ENCODE measurements around the gene PLA2G12B. TPM values are rescaled to one million over a fixed set of nuclear protein-coding genes. Genes with fewer than 3 reads are reported as not detected.
A peak's percentile ranks its signal among the peaks of the same experiment; 100 is the strongest.

PLA2G12B gene
- total and polyA plus RNA-seq, 2 of the 8 experiments (the other 6 are each of a cell fraction or from before 2014, with no cell fraction given), result not detected

- Histone ChIP-seq H3K23ac (ENCODE audit: insufficient read length) (no peak overlapping the region), H2BK12ac (ENCODE audit: low read depth, low read length) (0 out of 2 replicates have a peak overlapping the region, but pooled peaks have one; percentile 2), H3K4ac (replicated peaks; ENCODE audit: insufficient read length, low read depth, low read length) (no peak overlapping the region), H3K79me2 (ENCODE audit: control insufficient read depth in 1 of 2, insufficient read depth in 2 of 2, low read length in 2 of 2) (no peaks in the 10 kb centered on the region), H3K9me3 (ENCODE audit: insufficient read depth in 2 of 2, low read depth in 1 of 2, low read length in 1 of 2) (0 out of 4 replicates have a peak, but pooled peaks cover 0 to 13% of the 10 kb centered on the region in 2 experiments), H4K91ac (replicated peaks; ENCODE audit: insufficient read length, low read length) (no peak overlapping the region), H4K8ac (ENCODE audit: extremely low read depth, insufficient read depth, low read length) (no peak overlapping the region), H4K5ac (ENCODE audit: insufficient read length, low read depth, low read length) (no peak overlapping the region), H2BK120ac (replicated peaks; ENCODE audit: low read depth, low read length) (no peak overlapping the region), H3K4me3 (ENCODE audit: extremely low read depth in 1 of 4, insufficient read depth in 2 of 4, low read depth in 3 of 4, low read length in 4 of 4) (no peak overlapping the region), H3K4me1 (replicated peaks in 1 of 4; ENCODE audit: control insufficient read depth in 3 of 4, insufficient read depth in 4 of 4, low read length in 3 of 4) (no peaks in the 10 kb centered on the region), H2BK5ac (ENCODE audit: low read depth, low read length) (no peak overlapping the region), H3K23me2 (ENCODE audit: low read depth, low read length) (peaks cover 3% of the 10 kb centered on the region; the same call in 1 of the 2 replicates), H3K14ac (ENCODE audit: insufficient read length) (no peak overlapping the region), H2BK20ac (ENCODE audit: low read length) (no peak overlapping the region), H2AK5ac (ENCODE audit: low read depth, low read length) (no peak overlapping the region), H4K20me1 (replicated peaks in 1 of 2; ENCODE audit: control insufficient read depth in 1 of 2, insufficient read depth in 2 of 2, low read length in 2 of 2) (no peaks in the 10 kb centered on the region), H2BK15ac (ENCODE audit: low read length) (no peak overlapping the region), H3K27me3 (replicated peaks in 1 of 4; ENCODE audit: control insufficient read depth in 3 of 4, extremely low read depth in 1 of 4, insufficient read depth in 3 of 4, low read length in 3 of 4) (no peaks in the 10 kb centered on the region), H3K18ac (ENCODE audit: extremely low read depth, low read length) (no peak overlapping the region), H3K79me1 (ENCODE audit: low read depth, low read length) (no peaks in the 10 kb centered on the region), H3K36me3 (ENCODE audit: control insufficient read depth in 2 of 4, insufficient read depth in 4 of 4, low read length in 3 of 4) (peaks cover 0 to 2% (median under 1%) of the 10 kb centered on the region in 4 experiments; a peak in 1 of 8 replicates), H3K4me2 (ENCODE audit: insufficient read depth in 1 of 2, low read depth in 2 of 2, low read length in 2 of 2) (no peak overlapping the region), H3K56ac (replicated peaks; ENCODE audit: insufficient read length, low read depth, low read length) (no peak overlapping the region), H3K27ac (ENCODE audit: low read depth, low read length) (no peak overlapping the region), H3K9ac (replicated peaks in 1 of 4; ENCODE audit: extremely low read depth in 1 of 4, low read depth in 3 of 4, low read length in 3 of 4) (no peak overlapping the region), H2AFZ (ENCODE audit: low read length) (no peak overlapping the region)
- WGBS, 2 experiments (ENCODE audit: extremely low coverage in 1 of 2, insufficient coverage in 1 of 2, insufficient read length in 1 of 2, insufficient replicate concordance in 2 of 2, low coverage in 1 of 2, low lambda C conversion rate in 2 of 2, missing lambda C conversion rate in 1 of 2), result 90% methylated on average over 2 of the region's 2 CpGs; no CpG with 5 or more reads in 1 of the 2 experiments
- ChIA-PET CTCF (ENCODE audit: partially characterized antibody) (interaction anchor here (0.6 to 1.8 kb wide), 3 partner anchors 9 to 618 kb away, joined by 3 to 6 read pairs (median 3); no protein-coding TSS in a partner anchor), POLR2A (ENCODE audit: partially characterized antibody) (interaction anchor here (0.5 to 0.6 kb wide), 3 partner anchors 16 to 576 kb away, joined by 3 read pairs; no protein-coding TSS in a partner anchor)
- FAIRE-seq (no peak), DNase-seq (ENCODE audit: low read depth in 1 of 2, low spot score in 2 of 2) (no peak)
- TF ChIP-seq SIN3A (conservative IDR thresholded peaks at IDR 0.05 in 1 of 2, IDR thresholded peaks at IDR 0.05 in 1 of 2; ENCODE audit: low read depth in 1 of 2, low read length in 2 of 2), result no peak
- TF ChIP-seq POU5F1 (IDR thresholded peaks at IDR 0.05; ENCODE audit: low read depth, low read length), result no peak
- no peak for TF ChIP-seq ATF3 (IDR thresholded peaks at IDR 0.05; ENCODE audit: insufficient read depth, low read depth, low read length)
- no peak for TF ChIP-seq BRCA1 (IDR thresholded peaks at IDR 0.05; ENCODE audit: low read depth, low read length)
Measured at GRCh38 chr10:72981882-72982529, 27.4 kb upstream of the PLA2G12B start.

Data from H1 (cell line).